OCI-LY1 (cell line): ENCODE results near the gene STPG1.

Source experiments
- EZH2 ChIP-seq: fragments of 200-600 bp; sonication (generic), shearing (Covaris generic); IDR thresholded peaks from 2 replicates; pipeline ENCODE4 v1.8.0; 2017; ENCODE audit warnings: borderline replicate concordance, mixed run types, mild to moderate bottlenecking, antibody characterized with exemption, low read length, moderate library complexity, mixed read lengths
- TF ChIP-seq, protein P1 (sequence below): fragments of 200-600 bp; sonication (generic), shearing (Covaris generic); IDR thresholded peaks from 2 replicates; pipeline ENCODE4 v1.5.1; 2017; ENCODE audit warnings: mild to moderate bottlenecking, antibody characterized with exemption, low read length, moderate library complexity, mixed read lengths

DNA sequence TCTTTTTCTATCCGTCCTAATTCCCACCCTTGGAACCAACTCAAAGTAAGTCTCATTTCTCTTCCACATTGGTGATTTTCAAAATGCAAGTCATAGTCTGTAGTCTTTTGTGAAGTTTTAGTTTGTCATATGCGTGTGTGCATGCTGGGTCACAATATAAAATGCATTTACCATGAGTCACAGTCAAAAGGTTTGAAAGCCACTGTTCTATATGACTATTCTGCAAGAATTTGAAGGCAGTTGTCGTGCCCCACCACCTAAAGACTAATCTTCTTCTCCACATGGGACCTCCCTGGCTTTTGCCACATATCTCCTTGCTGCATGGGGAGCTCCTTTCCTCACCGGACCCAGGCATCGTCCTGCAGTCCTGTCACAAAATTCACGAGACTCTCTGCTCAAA, 1.6 kb downstream of the STPG1 start:
- TF ChIP-seq, protein P1, sequence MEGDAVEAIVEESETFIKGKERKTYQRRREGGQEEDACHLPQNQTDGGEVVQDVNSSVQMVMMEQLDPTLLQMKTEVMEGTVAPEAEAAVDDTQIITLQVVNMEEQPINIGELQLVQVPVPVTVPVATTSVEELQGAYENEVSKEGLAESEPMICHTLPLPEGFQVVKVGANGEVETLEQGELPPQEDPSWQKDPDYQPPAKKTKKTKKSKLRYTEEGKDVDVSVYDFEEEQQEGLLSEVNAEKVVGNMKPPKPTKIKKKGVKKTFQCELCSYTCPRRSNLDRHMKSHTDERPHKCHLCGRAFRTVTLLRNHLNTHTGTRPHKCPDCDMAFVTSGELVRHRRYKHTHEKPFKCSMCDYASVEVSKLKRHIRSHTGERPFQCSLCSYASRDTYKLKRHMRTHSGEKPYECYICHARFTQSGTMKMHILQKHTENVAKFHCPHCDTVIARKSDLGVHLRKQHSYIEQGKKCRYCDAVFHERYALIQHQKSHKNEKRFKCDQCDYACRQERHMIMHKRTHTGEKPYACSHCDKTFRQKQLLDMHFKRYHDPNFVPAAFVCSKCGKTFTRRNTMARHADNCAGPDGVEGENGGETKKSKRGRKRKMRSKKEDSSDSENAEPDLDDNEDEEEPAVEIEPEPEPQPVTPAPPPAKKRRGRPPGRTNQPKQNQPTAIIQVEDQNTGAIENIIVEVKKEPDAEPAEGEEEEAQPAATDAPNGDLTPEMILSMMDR: no peak
- TF ChIP-seq EZH2: no peak
